Stimulated activated CD4-positive, alpha-beta T cell treated with anti-CD3 and anti-CD28 coated beads, Interleukin-12 subunit alpha, Interleukin-12 subunit beta, amount 100 ng/mL, for 48 hours (primary cell): ENCODE measurements around the gene GSTM4.
"Not testable (repeated sequence)": the region's sequence is repeated elsewhere in the genome, so short reads cannot be mapped to it uniquely, and the experiment has no call there.

Experiments used
- DNase-seq, 3 donors: peaks; one replicate each; pipeline ENCODE4 v3.0.0-alpha.2; 2020; ENCODE audit warnings: low read depth in 2 of 3, low spot score in 1 of 3

Gene GSTM4

DNA sequence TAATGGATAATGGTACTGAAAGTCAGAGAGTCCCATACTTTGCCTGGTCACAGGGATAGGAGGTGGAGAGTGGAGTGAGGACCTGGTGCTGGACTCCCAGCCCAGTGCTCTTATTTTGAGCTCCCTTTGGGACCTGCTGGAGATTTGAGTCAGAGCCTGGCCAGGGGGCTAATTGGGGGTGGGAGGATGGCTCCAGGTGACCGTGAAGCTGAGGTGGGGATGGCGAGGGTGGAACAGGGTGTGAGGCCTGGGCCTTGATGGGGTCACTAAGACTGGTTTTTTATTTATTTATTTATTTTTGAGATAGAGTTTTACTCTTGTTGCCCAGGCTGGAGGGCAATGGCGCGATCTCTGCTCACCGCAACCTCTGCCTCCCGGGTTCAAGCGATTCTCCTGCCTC lies 18.5 kb upstream of the GSTM4 start:
- no peak for DNase-seq

DNA sequence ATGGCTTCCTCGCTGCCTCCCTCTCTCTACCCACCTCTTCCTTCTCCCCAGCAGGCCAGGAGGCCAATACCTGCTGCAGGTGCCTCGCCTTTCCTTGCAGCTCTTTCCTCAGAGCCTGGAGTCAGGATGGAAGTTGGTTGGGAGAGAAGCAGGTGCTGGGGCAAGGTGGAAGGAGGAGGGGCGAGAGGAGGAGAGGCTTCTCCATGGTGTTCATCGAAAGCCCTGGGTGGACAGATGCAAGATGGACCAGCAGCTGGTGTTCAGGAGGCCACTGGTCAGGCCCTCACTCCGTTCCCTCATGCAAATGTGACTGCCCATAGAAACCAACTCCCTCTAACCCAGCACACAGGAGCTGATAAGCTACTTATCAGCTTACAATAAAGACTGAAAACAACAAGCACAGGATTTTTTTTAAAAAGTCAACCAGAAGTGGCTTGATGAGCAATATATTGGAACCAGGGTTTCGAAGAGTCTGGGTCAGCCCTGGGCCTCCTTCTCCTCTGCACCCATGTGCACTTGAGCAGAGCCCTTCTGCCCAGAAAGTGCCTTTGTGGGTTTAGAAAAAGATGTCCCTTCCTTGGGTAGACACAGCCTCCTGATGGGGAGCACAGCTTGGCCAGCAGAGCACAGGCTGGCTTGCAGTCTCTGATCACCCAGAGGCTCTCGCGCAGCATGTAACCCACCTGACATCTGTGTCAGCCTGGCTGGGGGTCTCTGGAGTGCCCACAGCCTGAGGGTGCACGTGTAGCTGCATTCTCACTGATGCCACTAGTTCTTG lies 16.6 kb upstream of the GSTM4 start:
- no peak for DNase-seq

DNA sequence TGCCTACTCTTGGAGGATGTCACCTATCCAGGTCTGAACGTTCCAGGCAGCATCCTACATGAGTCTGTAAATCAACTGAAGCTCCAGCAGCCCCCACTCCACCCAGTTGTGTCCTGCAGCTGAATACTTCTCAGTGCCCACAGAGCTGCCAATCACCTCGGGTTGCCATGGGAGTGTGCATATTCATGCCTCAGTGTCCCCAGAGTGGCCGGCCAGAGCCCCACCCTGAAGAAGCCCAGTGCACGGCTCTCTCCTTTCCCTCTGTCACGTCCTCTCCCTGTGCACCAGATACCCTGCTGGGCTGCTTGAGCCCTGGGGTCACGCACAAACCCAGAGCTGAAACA lies 16.1 kb upstream of the GSTM4 start:
- no peak for DNase-seq

DNA sequence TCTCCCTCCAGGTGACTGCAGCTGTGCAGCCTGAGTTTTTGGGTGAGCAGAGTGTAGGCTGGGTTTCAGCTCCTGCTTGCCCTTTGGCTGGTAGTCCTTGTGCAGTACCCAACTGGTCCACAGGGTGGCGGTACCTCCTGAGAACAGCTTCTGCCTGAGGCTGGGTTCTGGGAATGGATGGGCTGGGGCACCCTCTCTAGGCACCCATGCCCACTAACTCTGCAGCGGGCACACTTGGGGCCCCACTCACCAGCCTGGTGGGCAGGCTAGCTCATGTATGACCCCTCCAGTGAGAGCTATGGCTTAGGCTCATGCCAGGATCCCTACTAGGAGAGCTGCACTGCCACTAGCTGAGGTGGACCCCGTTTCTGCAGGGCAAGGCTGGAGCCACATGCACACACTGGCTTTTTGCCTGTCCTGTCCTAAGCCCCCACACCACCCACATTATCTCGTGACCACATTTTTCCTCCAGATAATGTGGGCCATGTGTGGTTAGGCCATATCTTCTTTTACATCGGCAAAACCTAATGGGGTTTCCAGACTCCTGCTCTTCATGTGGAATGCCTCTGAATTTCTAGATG lies 15.5 kb upstream of the GSTM4 start:
- peak; percentile 83 to 99 (median 88) for DNase-seq

- DNase-seq: no peak
Observed at GRCh38 chr1:109641078-109641740, 14.7 kb upstream of the GSTM4 start.

GRCh38 chr1:109641861-109642260 lies 14.0 kb upstream of the GSTM4 start:
- DNase-seq: no peak

DNA sequence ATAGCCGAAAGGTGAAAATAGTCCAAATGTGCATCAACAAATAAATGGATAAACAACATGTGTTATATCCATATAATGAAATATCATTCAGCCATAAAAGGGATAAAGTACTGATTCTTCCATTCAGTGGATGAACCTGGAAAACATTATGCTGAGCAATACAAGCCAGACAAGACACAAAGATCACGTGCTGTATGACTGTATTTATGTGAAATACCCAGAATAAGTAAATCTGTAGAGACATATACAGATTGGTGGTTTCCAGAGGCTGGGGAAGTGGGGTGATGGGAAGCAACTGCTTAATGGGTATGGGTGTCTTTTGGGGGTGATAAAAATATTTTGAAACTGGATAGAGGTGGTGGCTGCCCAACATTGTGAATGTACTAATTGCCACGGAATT lies 13.3 kb upstream of the GSTM4 start:
- no peak for DNase-seq

- peak; percentile 79 to 91 (median 84) for DNase-seq
Observed at GRCh38 chr1:109643385-109644230, 12.3 kb upstream of the GSTM4 start.

DNA sequence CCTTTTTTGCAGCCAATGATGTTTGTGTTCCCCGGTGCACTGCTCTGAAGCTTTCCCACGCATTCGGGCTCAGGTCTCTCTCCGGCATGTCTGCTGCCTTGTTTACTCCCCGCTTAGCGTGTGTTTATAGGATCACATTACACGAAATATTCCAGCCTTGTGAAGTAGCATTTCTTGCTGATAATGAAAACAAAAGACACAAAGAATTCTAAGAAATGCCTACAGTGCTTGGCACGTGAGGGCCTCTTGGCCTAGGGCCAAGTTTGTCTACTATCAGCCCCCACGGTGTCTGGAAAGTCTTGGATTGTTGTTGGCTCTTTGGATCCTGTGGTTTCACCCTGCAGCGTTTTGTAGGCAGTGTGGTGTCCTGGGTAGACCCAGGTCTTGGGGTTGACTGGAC lies 11.2 kb upstream of the GSTM4 start:
- DNase-seq: no peak

DNA sequence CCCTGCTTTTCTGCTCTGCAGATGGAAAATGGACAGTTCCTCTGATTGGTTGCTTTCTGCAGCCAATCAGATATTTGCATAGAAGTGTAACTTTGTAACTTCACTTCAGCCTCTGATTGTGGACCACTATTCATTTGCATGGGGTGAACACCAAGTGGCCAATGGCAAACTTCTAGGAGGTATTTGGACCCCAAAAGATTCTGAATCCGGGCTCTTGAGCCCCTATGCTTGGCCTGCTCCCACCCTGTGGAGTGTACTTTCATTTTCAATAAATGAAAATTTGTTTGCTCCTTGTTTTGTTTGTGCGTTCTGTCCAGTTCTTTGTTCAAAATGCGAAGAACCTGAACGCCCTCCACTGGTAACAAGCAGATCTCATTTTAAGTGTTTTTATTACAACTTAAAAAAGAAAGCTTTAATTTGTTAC lies 6.4 kb upstream of the GSTM4 start:
- no peak for DNase-seq

GRCh38 chr1:109650609-109651008 lies 5.3 kb upstream of the GSTM4 start:
- no peak for DNase-seq

DNA sequence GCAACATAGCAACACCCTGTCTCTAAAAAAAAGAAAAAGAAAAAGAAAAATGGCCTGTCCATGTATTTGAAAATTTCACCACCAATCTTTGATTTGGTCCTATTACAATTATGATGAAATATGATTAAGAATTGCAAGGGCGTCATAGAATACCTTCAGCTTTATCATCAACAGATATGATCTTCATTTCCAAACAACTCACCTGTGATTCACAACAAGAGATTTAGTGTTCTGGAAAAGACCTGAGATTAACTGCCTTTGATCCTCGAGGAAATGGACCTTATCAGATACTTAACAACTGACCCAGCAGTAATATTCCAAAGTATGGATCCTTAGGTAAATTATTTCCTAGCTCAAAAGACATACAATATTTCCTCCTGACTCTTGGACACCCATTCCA lies 3.5 kb upstream of the GSTM4 start:
- no peak for DNase-seq

GRCh38 chr1:109653306-109653705 lies 2.6 kb upstream of the GSTM4 start:
- no peak for DNase-seq

DNA sequence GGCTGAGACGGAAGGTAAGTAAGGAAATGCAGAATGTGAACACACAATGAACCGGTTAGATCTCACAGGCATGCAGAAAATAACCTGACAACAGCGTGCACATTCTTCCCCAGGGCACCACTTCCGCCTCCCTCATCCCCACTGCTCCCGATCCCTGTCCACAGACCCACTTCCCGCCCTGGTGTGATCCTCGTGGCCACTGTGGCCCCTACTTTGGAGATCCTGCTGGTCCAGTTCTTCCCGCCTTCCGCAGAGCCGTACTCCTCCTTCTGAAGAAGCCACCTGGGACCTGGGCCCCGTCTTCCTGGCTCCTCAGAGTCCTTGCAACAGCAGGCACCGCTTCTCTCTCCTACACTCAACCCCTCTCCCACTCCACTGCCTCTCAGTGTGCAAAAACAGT lies 1.4 kb upstream of the GSTM4 start:
- no peak for DNase-seq

DNA sequence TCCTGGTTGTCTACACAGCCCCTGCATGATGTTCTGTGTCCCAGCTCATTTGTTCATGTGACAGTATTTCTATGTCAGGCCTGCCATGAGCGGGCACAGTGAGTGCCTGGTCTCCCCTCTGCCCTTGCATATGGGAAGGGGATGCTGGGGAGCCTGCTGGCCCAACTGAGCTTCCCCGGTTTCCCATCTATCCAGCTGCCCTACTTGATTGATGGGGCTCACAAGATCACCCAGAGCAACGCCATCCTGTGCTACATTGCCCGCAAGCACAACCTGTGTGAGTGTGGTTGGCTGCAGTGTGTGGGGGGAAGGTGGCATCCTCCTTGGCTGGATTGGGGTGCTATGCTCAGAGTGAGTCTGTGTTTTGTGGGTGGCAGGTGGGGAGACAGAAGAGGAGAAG lies 1.5 kb downstream of the GSTM4 start:
- DNase-seq: no peak

GRCh38 chr1:109657970-109658369 lies 2.1 kb downstream of the GSTM4 start:
- no peak for DNase-seq

DNA sequence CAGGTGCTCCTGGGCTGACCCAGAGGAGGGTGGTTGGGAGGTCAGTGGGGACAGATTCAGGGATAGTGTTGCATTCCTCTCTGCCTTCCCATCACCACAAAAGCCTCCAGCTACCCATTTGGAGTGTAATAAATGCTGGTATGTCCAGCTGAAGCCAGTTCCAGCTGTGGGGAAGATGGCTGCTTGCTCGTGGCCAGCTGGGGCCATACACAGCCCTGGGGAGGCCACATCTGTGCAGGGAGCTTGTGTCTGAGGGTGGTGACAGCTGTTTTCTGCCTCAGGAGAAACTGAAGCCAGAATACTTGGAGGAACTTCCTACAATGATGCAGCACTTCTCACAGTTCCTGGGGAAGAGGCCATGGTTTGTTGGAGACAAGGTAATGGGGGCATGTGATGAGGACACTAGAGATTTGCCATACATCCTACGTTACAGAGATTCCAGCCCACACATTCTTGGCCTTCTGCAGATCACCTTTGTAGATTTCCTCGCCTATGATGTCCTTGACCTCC lies 2.7 kb downstream of the GSTM4 start:
- DNase-seq: no peak

GRCh38 chr1:109659145-109659544 lies 3.2 kb downstream of the GSTM4 start:
- DNase-seq: no peak

GRCh38 chr1:109659997-109660690 lies 4.2 kb downstream of the GSTM4 start:
- DNase-seq: no peak

DNA sequence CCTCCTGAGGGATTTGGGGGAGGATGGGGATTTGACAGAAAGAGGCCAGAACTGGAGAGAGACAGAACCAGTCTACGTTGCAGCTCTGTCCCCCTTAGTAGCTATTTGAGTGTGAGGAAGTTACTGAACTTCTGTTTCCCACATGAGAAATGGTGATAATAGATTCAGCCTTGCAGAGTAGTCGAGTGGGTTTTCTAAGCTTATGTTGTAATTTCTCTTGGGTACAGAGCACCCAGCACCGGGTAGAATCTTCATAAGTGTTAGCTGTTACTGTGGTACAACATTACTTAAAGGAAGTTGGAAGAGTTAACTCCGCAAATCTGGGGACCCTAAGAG lies 4.8 kb downstream of the GSTM4 start:
- DNase-seq: not testable (repeated sequence)

- DNase-seq: no peak
Observed at GRCh38 chr1:109661391-109661790, 5.5 kb downstream of the GSTM4 start.
